Skin epidermis (tissue), 12 donors: ENCODE results near the gene C17orf113.
A peak's percentile ranks its signal among the peaks of the same experiment; 100 is the strongest.

ENCODE experiments used
- H3K27ac ChIP-seq, 21 experiments: fragments of 200-600 bp; sonication (generic) in 11 of 21; one replicate each; pipeline ENCODE4 v1.5.0; 2020; ENCODE audit warnings: mild to moderate bottlenecking in 3 of 21, inconsistent platforms in 2 of 21, moderate library complexity in 2 of 21
- H3K4me3 ChIP-seq, 7 experiments: fragments of 200-600 bp; sonication (generic) in 2 of 7; one replicate each; pipeline ENCODE4 v1.5.0; 2020; ENCODE audit warnings: inconsistent platforms in 2 of 7, mild to moderate bottlenecking in 2 of 7, moderate library complexity in 1 of 7

C17orf113 gene

DNA sequence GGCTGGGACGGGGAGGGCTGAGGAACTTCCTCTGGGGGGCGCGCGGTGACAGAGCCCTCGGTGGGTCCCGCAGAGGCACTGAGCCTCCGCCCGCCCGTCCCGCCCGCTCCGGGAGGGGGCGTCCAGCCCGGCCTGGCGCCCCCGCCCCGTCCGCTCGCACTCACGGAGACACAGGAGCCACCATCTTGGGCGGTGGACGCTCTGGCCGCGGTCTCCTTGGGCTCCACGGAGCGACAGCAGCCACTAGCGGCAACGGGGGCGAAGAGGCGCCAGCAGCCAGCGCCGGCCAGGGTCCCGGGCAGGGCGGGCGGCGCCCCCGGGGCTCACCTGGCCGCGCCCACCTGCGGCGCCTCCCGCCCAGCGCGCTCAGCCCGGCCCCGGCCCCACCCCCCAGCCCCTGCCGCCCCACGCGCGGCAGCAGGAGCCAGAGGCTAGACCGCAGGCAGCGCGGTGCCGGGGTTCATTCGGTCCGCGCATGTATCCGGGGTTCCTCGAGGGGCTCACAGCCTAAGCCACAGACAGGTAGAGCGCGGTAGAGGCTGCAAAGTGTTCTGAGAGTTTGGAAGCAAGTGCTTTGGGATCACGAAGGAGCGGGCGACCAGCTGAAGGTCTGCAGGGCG is at the start of gene C17orf113:
Gene C17orf113, minus strand, starts transcription at position 209 of the 620 bp plus-strand sequence. CDS start 7,225 bp downstream, outside the sequence.
- peak within 1 kb of the TSS; percentile 47 to 73 (median 58) for H3K4me3 ChIP-seq
- peak within 1 kb of the TSS in 12 of 21 experiments; percentile 25 to 76 (median 66) for H3K27ac ChIP-seq

DNA sequence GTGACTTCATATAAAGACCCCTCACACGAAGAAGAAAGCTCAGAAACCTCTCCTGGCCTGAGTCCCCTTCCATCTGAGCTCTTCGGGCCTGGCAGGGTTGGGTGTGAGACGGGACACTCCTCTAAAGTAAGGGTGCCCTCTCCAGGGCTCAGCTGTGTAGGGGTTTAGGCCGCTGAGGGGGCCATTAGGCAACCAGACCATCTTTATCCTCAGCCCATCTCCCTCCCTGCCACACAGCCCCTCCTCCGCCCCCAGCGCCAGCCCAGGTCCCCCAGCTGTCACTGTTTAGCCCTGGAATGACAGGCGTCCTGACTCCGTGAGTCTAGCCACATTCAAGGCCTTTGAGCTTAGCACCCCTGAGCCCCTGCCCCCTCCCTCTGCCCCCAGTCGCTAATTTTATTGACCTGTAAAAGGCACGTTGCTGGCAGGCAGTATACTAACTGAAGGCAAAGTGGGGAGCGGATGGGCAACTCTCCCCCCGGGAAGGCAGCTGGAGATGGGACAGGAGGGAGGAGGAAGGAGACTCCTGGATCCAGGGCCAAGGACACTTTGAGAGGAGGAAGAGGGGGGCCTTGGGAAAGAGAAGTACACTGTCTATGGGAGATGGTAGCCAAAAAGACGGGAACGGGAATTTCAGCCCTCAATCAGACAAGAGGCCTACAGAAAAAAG is 48.5 kb upstream of the C17orf113 start:
- Histone ChIP-seq H3K27ac (no peak overlapping the region), H3K4me3 (peak overlapping the region in 1 of 7 experiments; percentile 24)

DNA sequence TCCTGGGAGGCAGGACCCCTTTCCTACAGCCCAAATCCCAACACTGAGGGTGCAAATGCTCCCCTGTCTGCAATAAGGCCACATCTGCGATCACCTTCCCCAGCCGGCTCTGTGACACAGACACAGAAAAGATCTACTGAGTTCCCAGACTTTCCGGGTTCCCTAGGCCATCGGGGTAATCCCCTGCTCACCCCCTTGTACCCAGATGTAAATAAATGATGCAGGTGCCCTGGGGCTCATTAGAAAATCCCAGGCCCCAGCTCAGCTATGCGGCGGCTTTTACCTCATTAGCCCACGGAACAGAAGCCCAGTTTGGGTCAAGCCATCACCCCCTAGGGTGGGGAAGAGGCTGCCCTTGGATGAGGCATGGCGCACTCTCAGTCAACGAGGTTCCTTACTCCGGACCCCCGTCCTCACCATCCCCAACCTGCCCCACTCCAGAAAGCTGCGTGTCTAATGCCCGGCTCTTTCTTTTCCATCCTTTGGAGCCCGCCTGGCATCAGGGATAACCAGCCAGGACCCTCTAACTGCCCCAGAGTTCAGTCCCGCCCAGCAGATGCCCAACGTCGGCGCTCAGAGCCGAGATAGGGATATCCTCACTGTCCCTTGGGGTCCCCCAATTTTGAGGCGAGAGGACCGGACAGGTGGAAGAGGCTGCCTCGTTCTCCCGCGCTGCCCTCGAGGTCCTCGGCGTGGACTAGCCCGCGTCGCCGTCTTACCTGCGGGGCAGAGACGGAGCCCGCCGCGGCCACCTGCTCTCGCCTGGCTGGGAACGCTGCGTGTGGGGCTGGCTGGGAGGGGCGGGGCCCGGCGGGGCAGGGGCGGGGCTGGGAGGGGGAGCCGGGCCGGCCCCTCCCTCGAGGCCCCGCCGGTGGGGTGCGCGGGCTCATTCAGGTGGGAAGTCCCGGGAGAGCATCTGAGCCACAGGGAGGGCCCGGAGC is 47.6 kb upstream of the C17orf113 start, which contains the start of gene ZNF385C:
Gene ZNF385C, minus strand, starts transcription at position 783 of the 941 bp plus-strand sequence. CDS start 35,417 bp downstream, outside the sequence.
- H3K4me3 ChIP-seq = peak within 1 kb of the TSS in 3 of 7 experiments; percentile 4 to 26 (median 24)

GRCh38 chr17:42096360-42097111 is 46.1 kb upstream of the C17orf113 start:
- H3K4me3 ChIP-seq = no peak overlapping the region

More for the DNA sequence above, 47.6 kb upstream of the C17orf113 start, which contains the start of gene ZNF385C:
- peak within 1 kb of the TSS in 1 of 21 experiments; percentile 2 for H3K27ac ChIP-seq

GRCh38 chr17:42094375-42095069 is 44.1 kb upstream of the C17orf113 start:
- no peak overlapping the region for H3K27ac ChIP-seq
- H3K4me3 ChIP-seq = no peak overlapping the region

More at GRCh38 chr17:42096360-42097111, 46.1 kb upstream of the C17orf113 start:
- no peak overlapping the region for H3K27ac ChIP-seq

GRCh38 chr17:42092939-42093338 is 42.5 kb upstream of the C17orf113 start:
- Histone ChIP-seq H3K27ac (no peak overlapping the region), H3K4me3 (no peak overlapping the region)

GRCh38 chr17:42090964-42091790 is 40.8 kb upstream of the C17orf113 start:
- no peak overlapping the region for H3K27ac ChIP-seq
- H3K4me3 ChIP-seq = no peak overlapping the region

GRCh38 chr17:42088736-42089135 is 38.3 kb upstream of the C17orf113 start:
- H3K27ac ChIP-seq = no peak overlapping the region
- H3K4me3 ChIP-seq = no peak overlapping the region

DNA sequence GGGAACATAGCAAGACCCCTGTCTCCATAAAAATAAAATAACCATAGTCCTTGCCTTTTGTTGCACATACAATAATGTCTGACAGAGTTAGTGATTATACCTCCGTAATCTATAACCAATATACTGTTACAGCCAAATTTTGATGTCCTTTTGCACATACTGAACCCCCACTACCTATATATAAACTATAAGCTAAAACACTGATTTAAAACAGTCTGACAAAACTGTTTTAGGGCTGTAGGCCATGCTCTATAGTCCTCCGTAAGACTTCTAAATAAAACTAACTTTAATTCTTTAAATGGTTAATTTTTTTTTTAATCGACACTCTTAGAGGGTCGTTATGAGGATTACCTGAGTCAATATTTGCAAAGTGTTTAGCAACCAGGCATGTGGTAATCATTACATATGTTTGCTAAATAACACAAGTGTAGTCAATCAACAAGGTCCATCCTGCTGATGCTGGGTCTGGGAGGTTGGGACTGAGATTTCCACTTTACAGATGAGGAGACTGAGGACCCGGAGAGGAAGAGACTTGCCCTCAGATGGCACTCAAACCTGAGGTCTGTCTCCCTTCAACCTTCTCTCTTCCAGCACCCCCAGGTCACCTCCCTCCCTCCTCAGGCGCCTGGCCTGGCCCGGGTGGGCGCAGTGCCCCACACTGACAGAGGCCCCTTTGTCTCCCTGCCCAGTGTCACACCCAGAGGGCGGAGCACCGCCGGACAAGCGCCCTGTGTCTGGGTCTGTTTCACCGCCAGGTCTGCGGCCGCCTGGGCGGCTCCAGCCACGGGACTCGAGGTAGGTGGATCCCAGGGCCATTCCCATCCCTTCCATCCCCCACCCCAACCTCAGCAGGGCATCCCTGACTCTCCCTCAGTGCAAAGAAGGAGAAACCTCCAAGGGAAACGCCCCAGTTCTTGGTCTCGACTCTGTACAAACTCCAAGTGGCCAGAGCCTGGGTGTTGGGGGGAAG is 37.6 kb upstream of the C17orf113 start:
- Histone ChIP-seq H3K4me3 (no peak overlapping the region), H3K27ac (no peak overlapping the region)

GRCh38 chr17:42087042-42087701 is 36.8 kb upstream of the C17orf113 start:
- H3K27ac ChIP-seq = no peak overlapping the region

DNA sequence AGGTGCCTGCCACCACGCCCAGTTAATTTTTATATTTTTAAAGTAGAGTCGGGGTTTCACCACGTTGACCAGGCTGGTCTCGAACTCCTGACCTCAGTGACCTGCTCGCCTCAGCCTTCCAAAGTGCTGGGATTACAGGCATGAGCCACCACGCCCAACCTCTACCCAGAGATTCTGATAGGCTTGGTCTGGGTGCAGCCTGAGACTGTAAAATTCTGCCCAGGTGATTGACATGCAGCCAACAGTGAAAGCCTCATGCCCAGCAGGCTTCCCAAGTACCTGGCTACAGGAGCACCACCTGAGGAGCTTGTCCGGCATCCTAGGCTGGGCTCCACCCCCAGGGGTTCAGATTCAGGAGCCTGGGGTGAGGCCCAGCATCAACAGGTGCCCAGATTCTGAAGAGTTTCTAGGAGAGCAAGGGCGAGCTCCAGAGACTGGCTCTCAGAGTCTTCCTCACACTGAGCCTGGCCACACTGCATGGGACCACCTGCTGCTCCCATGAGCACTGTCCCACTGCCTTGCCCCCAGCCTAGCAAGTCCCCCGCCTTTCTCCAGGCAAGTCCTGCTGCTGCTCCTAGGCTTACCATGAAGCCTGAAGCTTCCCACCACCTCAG is 31.2 kb upstream of the C17orf113 start:
- no peak overlapping the region for H3K27ac ChIP-seq
- H3K4me3 ChIP-seq = no peak overlapping the region

More at GRCh38 chr17:42087042-42087701, 36.8 kb upstream of the C17orf113 start:
- H3K4me3 ChIP-seq = no peak overlapping the region

DNA sequence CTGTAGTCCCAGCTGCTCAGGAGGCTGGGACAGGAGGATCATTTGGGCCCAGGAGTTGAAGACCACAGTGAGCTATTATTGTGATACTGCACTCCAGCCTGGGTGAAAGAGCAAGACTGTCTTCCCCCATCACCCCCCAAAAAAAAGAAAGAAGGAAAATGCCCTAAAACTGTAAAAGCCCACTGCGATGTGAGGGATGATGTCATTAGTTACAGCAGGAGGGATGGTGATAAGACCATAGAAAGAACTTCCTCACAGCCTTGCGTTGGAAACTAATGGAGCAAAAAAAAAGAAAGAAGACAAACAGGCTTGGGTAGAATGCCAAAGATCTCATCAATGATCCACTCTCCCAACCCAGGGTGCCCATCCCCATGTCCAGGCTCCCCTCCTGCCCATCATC is 29.1 kb upstream of the C17orf113 start:
- no peak overlapping the region for H3K4me3 ChIP-seq
- H3K27ac ChIP-seq = no peak overlapping the region

DNA sequence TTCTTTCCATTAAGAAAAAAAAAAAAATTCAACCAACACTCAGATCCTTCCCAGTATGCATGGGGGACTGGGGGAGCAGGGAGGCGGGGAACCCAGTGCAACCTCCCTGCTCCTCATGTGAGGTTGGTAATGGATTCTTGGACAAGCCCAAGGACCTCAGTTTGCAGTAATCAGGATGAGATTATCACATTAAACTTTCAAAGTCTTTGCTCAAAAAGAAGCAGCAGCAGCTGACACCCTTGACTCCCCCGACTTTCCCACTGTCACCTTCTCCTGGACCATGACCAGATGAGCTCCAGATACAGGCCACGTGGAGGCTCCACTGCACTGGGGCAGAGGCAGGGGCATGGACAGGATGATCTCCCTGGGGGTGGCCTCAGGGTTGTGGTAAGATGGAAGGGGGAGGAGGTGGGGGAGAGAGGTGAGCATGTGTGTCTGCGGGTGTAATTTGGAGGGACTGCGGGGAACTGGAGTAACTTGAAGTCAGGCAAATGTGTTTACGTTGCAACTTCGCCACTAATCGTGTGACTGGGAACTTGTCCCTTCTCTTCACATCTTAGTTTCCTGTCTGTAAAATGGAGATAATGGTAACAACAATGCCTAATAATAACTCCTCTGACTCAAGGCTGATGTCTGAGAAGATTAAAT is 28.1 kb upstream of the C17orf113 start:
- no peak overlapping the region for H3K27ac ChIP-seq
- no peak overlapping the region for H3K4me3 ChIP-seq

GRCh38 chr17:42077755-42078154 is 27.4 kb upstream of the C17orf113 start:
- Histone ChIP-seq H3K4me3 (no peak overlapping the region), H3K27ac (no peak overlapping the region)
